ENCODE results near the gene SNORC.

Gene SNORC

GRCh38 chr2:232879618-232880494 lies 9.8 kb downstream of the SNORC start:
- TF ChIP-seq CTCF (IDR thresholded peaks at IDR 0.05): no peak
- Histone ChIP-seq H3K4me3 (no peak overlapping the region), H3K9me3 (no peaks in the 10 kb centered on the region), H3K4me1 (peaks cover 0 to 21% (median 15%) of the 10 kb centered on the region in 4 donors), H3K27me3 (peaks cover 0 to 27% of the 10 kb centered on the region in 2 donors), H3K27ac (no peak overlapping the region), H3K36me3 (peaks cover 0 to 9% (median 0%) of the 10 kb centered on the region in 3 donors)
- intact Hi-C loops (cut with DNase I; ENCODE audit: low total_unique reads): no loop called here
- no peak for DNase-seq

GRCh38 chr2:232880764-232881351 lies 10.8 kb downstream of the SNORC start:
- Histone ChIP-seq H3K27ac (no peak overlapping the region), H3K4me1 (peaks cover 0 to 17% (median 10%) of the 10 kb centered on the region in 4 donors), H3K4me3 (no peak overlapping the region), H3K27me3 (peaks cover 0 to 22% of the 10 kb centered on the region in 2 donors), H3K9me3 (no peaks in the 10 kb centered on the region), H3K36me3 (peaks cover 0 to 9% (median 0%) of the 10 kb centered on the region in 3 donors)
- DNase-seq: no peak
- no peak for TF ChIP-seq CTCF (IDR thresholded peaks at IDR 0.05)
- intact Hi-C loops (cut with DNase I; ENCODE audit: low total_unique reads): no loop called here

- no peak overlapping the region for H3K4me3 ChIP-seq
- H3K36me3 ChIP-seq: peaks cover 0 to 9% (median 0%) of the 10 kb centered on the region in 3 donors
- H3K27me3 ChIP-seq: peaks cover 0 to 9% of the 10 kb centered on the region in 2 donors
- no peak for TF ChIP-seq CTCF (IDR thresholded peaks at IDR 0.05)
- H3K27ac ChIP-seq: no peak overlapping the region
- DNase-seq: no peak
- peaks cover 0 to 5% (median 0%) of the 10 kb centered on the region in 4 donors for H3K4me1 ChIP-seq
- intact Hi-C loops (cut with DNase I; ENCODE audit: low total_unique reads): no loop called here
- no peaks in the 10 kb centered on the region for H3K9me3 ChIP-seq
Measured at GRCh38 chr2:232882085-232882484, 12.0 kb downstream of the SNORC start.

GRCh38 chr2:232882505-232883115 lies 12.5 kb downstream of the SNORC start:
- peaks cover 0 to 9% (median 0%) of the 10 kb centered on the region in 3 donors for H3K36me3 ChIP-seq
- intact Hi-C loops (cut with DNase I; ENCODE audit: low total_unique reads): no loop called here
- TF ChIP-seq CTCF (IDR thresholded peaks at IDR 0.05): no peak

GRCh38 chr2:232883116-232883721 lies 13.2 kb downstream of the SNORC start:
- no peak for DNase-seq
- Histone ChIP-seq H3K9me3 (no peaks in the 10 kb centered on the region), H3K4me3 (no peak overlapping the region), H3K36me3 (peaks cover 0 to 9% (median 0%) of the 10 kb centered on the region in 3 donors), H3K4me1 (peaks cover 0 to 4% (median 0%) of the 10 kb centered on the region in 4 donors), H3K27ac (no peak overlapping the region), H3K27me3 (peaks cover 0 to 7% of the 10 kb centered on the region in 2 donors)
- intact Hi-C loops (cut with DNase I; ENCODE audit: low total_unique reads): no loop called here
- TF ChIP-seq CTCF (IDR thresholded peaks at IDR 0.05): no peak

More at GRCh38 chr2:232882505-232883115, 12.5 kb downstream of the SNORC start:
- Histone ChIP-seq H3K9me3 (no peaks in the 10 kb centered on the region), H3K4me3 (no peak overlapping the region), H3K4me1 (peaks cover 0 to 4% (median 0%) of the 10 kb centered on the region in 4 donors), H3K27ac (no peak overlapping the region), H3K27me3 (peaks cover 0 to 7% of the 10 kb centered on the region in 2 donors)
- DNase-seq: no peak
